GM19025 (cell line): ENCODE results near the gene KLK1.

Experiments used
- ATAC-seq: cut with Tn5 transposase; IDR thresholded peaks from one replicate; pipeline ENCODE4 v1.9.1; 2021; ENCODE audit warnings: mild to moderate bottlenecking, low read depth, moderate library complexity; ENCODE audit not compliant: unreplicated experiment

The KLK1 gene

DNA sequence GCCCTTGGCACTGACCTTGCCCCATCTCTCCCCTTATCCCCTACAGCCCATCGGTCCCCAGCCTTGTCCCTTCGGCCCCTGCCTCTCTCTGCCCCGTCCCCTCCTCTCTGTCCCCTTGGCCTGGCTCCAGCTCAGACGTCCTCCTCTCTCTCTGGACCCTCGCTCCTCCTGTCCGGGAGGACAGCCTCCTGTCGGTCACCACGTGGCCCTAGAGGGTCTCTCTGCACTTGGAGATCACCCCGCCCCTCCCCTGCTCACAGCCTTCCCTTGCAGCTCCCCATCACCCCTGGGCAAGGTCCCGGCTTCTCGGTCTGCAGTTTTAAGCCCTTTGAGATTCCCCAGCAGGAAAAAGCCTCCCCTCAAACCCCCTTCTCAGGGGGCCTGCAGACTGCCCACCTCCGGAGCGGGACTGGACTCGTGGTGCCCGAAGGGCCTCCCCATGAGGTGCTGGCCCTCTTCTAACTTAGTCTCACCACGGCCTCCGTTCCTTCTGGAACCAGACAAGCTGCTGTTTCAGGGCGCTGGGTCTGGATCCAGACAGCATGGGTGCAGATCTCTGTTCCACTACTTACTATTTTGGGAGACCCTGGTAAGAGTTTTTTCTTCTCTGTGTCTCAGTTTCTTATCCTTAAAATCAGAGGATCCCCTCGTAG, 13.1 kb upstream of the KLK1 start:
- ATAC-seq, result no peak

DNA sequence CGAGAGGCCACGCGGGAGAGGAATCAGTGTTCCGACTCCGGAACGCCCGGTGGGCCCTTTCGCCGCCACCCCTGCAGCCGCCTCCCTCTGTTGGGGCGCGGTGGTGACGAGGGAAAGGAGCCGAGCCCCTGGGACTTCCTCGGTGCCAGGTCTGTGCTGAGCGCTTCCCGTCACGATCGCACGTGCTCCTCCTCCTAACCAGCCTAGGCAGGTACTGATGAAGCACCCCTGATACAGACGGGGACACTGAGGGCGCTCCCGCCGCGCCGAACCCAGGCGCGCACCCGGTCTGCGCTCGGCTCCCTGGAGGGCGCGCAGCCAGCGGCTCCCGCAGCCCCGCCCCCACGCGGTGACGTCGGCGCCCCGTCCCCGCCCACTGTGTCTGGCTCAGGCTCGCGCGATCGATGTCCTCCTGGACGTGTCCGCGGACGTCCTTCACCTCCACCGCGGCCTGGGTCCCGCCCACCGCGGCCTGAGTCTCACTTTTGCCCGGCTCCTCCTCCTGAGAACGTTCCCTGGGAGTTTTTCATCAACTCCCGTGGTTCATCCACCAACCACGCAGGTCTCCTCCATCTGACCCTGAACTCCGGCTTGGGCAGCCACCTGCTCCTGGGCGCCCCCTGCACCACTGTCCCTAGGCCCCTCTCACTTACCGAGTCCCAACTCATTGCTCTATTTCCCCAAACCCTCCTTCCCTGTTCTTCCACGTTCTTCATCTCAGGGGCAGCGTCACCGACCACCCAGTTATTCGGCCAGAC, 12.4 kb upstream of the KLK1 start:
- peak; percentile 73 for ATAC-seq

DNA sequence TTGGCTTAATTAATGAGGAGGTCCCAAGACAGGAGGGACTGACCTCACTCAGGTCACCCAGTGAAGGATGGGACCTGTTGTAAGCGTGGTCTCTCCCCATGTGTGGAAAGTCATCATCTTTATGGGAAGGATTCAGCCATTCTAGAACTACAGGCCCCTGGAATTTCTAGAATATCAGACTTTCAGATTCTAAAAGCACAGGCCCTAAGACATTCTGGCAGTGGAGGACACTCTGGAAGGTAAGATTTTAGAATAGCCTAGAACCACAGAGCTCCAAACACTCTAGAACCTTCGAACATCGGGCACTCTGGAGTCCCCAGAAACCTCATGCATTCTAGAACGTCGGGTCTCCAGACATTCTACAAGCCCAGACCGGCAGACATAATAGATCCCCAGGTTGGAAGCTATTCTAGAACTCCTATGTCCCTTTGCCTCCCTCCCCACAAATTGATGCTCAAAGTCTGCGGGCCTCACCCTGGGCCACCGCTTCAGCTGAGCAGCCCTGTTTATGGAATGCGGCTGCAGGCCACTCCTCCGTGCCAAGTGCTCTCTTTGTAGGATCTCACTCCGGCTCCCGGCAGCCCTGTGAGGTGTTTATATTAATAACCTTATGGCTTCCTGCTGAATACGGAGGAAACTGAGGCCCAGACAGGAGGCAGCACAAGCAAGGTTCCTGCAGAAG, 11.7 kb upstream of the KLK1 start:
- ATAC-seq, result no peak

DNA sequence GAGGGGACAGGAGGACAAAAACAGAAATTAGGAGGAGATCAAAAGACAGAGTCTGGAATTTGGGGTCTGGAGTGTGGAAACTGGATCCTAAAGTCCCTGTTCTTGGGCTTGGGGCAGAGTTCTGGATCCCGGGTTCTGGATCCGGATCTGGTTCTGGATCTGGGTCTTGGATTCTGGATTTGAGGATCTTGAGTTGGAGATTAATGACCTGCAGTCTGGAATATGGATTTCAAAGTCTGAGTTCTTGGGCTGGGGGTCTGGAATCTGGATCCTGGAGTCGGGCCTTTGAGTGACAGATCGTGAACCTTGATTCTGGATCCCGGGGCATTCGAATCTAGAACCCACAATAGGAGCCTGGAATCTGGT, 10.2 kb upstream of the KLK1 start:
- no peak for ATAC-seq

DNA sequence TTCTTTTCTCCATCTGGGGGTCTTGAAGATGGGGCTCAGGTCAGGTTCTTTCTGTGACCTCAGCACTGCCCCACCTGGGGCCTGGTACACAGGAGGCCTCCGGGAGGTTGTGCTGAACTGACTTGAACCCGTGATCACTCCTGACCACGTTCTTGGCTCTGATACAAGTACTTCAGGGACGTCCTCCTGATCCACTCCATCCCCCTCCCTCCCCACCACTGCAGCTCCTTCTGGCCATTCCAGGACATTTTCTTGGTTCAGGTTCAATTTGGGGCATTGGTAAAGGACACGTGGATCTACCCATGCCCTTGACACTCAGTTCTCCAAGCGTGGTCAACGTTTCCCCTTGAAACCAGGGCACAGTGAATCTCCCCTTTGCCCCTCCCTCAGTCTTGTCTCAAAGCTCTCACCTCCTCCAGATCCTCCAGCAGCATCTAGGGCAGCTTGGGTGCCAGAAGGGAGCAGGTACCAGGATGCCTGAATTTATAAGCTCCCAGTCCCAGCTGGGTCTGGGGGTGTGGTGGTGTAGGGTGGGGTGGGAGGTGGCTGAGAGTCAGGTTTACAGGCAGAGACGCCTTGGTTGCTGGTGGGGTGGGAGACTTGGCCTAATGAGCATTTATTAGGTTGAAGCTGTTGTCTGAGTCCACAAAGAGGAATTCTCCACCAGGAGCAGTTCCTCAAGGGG, 9.7 kb upstream of the KLK1 start, which contains the start of gene KLK15:
TSS of gene KLK15 (minus strand) at position 458 of the 685 bp plus-strand sequence. CDS start 2,082 bp downstream, outside the sequence.
- ATAC-seq, result no peak

DNA sequence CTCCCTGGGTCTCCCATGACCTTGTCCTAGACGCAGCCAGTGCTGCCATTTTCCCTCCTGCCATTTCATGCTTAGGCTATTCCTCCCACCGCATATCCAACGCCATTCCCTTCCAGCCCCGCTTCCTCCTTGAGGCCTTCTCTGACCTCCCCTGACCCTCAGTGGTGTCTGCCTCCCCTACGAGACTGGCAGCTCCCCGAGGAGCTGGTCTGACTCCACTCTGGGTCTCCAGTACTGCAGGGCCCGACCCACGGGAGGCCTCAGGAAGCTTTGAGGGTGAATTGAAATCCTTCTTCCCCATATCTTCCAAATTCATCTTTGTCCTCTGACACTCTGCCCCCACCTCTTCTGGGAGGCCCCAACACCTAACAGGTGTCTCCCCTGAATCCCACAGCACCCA, 9.1 kb upstream of the KLK1 start:
- no peak for ATAC-seq

DNA sequence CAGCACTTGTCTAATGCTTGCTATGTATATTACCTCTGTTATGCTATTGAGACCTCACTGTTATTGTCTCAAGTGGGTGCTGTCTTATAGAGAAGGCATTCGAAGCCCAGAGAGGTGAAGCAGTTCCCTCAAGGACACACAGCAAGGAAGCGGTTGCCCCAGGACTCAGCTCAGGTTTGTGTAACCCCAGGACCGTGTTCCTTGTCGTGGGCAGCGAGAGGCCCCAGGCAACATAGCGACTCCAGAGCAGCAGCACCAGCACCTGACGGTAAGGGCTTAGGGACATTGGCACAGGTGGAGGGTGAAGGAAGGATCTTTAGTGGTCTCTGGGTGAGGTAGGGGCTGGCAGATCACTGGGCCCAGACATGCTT, 7.4 kb upstream of the KLK1 start:
- ATAC-seq, result no peak

DNA sequence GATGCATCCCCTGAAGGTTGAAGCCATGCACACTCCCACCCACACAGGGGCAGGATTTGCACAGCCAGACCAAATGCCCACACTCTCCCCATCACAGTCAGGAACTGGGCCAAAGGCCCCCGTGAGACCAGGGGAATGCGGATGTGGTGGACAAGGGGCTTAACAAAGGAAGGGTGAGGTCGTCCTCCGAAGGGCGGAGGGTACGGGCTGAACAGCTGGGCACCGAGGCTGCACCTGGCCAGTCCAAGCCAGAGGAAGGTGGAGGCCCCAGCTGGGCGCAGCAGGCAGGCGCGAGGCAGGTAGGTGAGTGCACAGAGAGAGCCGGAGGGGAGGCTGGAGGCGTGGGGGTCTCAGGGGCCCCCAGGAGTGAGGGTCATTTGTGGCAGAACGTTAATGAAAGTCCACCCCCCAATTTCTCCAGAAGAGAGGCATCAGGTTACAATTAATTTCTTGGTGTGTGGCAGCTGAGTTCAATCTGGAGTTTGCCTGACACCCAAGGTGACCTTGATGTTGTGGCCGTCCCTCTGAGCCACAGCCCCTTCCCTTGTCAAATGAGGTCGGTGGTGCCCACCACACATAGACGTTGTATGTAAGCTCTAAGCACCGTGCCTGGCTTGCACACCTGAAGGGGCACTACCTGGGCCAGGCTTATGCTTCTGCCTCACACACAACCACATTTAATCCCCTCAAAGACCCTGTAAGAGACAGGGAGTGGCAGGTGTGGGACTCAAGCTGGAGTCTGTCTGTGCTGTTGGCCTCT, 6.9 kb upstream of the KLK1 start:
- ATAC-seq, result no peak

DNA sequence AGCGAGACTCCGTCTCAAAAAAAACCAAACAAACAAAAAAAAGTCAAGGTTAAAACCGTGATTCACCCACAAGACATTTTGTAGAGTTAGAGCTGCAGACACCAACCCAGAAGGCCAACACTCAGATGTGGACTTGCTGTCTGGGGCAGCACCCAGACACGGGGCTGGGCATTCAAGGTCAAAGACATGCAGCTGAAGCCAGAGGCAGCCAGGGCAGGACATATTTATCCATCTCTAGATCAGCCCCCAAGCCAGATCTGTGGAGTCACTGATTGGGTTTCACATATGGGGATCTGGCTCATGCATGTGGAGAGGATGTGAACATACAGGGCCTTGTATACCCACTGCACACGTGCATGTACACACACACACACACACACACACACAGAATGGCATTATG, 6.2 kb upstream of the KLK1 start:
- ATAC-seq, result no peak

DNA sequence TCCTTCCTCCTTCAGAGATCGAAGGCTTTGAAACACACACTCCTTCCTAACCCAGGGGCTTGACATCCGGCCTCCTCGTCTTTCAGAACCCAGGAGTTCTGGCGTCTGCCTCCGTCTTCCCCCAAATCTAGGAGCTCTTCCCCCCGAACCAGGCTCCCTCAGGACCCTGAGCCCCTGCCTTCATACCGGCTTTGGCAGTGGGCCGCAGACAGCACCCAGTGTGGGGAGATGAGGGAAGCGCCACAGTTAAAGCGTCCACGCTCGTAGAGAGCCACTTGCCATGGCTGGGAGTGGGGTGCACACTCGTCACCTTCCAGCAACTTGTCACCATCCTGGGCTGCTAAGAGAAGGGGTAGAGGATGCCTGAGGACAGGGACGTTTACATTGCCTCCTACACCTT, 3.9 kb upstream of the KLK1 start:
- no peak for ATAC-seq

DNA sequence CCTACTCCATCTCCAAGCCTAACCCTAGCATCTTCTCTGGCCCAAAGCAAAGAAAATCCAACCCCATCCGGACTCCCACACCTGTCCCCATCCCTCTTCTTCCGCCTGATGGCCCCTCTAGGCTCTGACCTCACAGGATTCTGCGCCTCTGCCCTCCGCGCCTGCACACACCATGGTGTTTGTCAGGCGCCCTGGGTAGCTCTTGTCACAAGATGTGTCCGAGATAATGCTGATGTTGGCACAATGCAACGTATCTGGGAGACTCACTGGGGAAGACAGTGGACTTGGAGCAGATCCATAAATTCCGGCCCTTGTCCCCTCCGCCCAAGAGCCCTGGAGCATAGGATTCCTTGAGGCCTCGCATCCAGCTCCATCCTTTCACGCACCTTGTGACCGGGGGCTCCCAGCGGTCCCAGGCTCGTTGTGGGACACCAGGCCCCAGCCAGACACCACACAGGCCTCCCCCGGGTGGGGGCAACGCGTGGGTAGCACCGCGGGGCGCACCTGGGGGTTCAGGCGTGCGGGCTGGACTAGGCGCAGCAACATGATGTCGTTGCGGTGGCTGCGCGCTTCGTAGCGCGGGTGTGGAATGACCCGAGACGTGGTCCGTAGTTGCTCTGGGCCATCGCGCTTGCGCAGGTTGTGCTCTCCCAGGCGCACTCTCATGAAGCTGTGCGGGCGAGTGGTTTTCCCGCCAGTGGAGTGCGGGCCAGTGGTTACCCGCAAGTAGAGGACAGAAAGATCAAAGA, 3.1 kb upstream of the KLK1 start:
- no peak for ATAC-seq

DNA sequence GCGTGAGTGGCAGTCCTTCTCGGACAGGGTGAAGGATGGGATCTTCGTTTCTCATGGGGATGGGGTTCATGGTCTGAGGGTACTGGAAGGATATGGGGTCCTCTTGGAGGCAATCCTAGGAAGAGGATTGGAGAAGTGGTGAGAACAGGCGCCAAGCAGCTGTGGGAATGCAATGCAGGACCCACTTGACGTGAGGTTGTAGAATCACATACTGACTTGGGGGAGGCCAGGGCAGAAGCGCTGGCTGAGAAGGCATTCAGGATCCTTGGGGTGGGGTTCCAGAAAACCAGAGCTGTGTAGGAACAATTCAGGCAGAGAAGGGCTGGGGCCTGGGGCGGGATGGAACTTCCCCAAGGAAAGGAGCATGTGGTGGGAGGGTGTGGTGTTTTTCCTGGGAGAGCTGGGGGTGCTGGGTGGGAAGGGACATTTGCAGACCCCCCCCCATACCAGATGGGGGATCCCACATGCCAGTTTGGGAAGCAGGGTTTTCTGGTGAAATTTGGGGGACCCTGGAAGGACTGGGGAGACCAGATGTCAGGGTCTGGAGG, 852 bp downstream of the KLK1 start:
- no peak for ATAC-seq

DNA sequence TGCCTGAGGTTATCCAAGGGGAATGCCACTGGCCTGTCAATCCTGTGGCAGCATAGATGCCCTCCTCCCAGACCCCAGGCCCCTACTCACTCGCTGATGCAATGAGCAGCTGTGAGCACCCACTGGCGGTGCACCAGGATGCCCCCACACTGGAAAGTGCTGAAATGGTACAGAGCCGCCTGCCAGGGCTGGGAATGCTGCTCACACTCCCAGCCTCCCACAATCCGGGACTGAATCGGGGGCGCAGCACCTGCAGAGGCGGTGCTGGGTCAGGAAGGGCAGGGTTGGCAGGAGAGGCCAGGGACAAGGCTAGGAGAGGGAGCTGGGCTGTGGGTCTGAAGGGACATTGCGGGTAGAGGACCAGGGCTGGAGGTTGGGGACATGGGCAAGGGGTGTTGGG, 2.0 kb downstream of the KLK1 start:
- ATAC-seq, result no peak

DNA sequence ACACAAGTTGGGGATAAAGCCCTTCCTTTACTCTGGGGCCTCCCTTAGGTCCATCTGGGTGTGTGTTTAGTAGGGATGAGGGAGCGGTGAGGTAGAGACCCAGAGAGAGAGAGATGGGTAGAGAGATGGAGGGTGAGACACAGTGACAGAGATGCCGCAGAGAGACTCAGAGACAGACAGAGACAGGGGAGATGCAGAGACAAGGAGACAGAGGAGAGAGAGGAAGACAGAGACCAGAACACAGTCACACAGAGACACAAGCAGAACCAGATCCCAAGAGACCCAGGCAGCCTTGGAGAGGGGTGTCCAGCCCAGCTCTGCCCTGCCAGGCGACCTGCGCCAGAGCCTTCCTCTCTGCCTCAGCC, 2.4 kb downstream of the KLK1 start:
- ATAC-seq, result no peak

DNA sequence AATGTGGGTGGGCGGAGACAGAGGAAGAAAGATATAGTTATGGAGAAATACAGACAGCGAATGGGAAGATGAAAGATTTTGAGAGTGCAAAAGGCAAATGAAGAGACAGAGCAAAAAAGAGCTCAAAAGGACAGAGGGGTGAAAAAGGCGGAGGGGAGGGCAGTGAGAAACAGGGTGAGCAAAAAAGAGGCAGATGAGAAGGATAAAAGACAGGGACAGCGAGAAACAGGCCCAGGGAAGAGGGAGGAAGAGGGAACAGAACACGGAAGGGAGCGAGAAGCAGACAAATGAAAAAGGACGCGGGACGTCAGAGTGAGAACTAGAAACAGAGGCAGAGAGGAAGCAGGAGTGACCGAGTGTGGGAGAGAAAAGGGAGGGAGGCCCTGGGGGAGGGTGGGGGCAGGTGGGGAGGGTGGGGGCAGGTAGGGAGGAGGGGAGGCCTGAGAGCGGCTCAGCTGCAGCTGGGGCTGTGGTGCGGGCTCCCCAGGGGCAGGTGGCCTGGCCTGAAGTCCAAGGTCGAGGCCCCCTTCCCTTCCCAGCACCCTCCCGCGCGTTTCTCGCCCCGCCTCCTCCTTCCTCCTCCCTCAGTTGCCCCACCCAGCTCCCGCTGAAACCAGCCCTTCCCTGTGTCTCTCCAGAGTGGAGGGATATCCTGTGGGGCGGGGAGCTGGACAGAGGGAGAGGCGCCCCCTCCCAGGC, 2.9 kb downstream of the KLK1 start:
- ATAC-seq, result no peak

DNA sequence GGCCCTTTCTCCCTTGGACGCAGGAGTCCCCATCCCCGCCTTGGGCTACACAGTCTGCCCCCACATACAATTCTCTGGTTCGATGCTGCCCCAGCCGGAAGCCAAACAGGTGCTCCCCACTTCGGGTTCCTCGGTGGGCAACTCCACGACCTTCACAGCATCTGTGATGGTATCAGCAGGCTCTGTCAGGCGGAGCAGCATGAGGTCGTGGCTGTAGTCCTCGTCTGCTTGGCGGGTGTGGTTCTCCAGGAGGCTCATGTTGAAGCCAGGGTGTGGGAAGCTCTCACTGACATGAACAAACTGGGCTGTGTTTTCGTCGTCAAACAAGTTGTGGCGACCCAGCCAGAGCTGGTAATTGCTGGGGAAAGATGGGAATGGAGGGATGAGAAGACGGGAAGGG, 3.5 kb downstream of the KLK1 start:
- ATAC-seq, result no peak

DNA sequence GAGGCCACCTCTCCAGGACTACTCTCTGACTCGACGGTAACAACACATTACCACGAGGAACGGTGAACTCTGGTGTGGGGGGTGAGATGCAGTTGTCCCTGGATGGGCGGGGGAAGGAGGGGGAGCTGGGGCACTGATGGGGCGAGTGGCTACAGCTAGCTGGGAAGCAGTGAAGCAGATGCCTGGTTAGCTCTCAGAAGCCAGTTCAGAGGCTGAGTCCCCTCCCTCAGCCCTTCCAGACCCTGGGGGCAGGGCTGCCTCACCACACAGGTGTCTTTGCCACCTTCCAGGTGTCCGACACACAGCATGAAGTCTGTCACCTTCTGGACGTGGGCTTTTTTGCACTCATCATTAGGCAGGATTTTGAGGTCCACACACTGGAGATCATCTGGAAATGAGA, 4.0 kb downstream of the KLK1 start:
- no peak for ATAC-seq

DNA sequence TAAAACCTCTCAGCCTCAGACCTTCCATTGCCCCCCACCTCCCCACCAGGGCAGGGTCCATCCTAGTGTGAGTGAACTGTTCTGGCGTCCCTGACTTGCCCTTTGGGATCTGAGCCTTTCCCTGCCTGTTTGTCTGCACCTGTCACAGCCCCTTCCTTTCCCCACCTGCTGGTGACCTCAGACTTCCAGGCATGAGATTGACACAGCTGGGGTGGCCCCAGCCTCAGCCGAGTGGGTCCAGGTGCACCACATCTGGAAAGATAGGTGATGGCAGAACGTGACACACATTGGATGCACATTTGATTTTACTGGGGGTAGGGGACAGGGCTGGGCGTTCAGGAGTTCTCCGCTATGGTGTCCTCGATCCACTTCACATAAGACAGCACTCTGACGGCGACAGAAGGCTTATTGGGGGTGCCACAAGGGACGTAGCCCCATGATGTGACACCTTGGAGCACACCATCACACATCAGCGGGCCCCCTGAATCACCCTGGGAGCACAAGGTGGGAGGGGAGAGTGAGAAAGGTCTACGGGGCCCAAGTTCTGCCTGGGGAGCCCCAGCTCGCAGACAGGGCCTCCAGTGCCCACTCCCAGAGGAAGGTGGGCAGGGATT, 4.6 kb downstream of the KLK1 start:
- no peak for ATAC-seq
